UCSD-AML1 (cell line): ENCODE results near the gene PTGFRN.
"Not testable (repeated sequence)": the region's sequence is repeated elsewhere in the genome, so short reads cannot be mapped to it uniquely, and the experiment has no call there.

Source experiments
- DNase-seq: peaks from one replicate; lab custom pipeline; 2025; ENCODE audit not compliant: unreplicated experiment; lab: John Stamatoyannopoulos, UW

PTGFRN gene

DNA sequence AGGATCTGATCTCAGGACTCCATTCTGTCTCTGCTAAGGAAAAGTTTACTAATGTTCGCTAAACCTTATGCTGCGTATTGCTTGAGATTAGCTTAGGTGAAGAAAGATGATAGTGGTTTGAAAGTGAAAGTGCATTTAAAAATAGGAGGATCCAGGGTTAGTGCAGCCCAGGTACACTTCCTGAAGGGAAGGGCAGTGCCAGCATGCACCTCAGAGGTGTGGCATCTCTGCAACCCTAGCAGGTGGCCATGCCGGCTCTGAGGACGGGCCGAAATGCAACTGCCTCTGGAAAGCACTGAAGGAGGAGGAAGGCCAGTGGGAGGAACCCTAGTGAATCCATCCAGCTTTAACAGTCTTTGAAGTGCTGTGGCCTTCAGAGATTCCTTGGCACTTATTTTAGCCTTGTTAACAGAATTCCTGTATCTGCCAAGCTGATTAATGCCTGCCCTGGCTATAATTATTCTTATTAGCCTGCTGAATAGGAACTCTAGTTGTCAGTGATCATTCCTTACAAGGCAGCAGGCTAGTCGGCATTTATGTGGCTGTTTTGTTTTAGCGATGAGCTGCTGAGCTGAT, 5.5 kb downstream of the PTGFRN start:
- DNase-seq: no peak

DNA sequence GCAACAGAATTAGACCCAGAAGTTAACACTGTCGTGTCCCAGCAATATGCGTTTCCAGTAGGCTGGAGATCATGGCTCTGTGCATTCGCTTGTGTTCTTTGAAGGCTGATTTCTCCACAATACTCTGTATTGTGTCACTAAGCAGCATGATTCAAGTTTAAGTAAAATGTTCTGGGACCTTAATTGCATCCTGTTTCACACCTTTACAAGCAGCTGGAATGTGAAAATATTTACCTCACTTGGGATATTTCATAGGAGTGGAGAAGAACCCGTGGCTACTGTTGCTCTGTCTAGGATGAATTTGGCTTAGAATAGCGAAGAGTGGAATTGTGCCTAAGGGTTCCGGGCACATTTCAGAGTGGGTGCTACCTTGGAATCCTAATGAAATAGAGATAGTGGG, 6.3 kb downstream of the PTGFRN start:
- DNase-seq: no peak

DNA sequence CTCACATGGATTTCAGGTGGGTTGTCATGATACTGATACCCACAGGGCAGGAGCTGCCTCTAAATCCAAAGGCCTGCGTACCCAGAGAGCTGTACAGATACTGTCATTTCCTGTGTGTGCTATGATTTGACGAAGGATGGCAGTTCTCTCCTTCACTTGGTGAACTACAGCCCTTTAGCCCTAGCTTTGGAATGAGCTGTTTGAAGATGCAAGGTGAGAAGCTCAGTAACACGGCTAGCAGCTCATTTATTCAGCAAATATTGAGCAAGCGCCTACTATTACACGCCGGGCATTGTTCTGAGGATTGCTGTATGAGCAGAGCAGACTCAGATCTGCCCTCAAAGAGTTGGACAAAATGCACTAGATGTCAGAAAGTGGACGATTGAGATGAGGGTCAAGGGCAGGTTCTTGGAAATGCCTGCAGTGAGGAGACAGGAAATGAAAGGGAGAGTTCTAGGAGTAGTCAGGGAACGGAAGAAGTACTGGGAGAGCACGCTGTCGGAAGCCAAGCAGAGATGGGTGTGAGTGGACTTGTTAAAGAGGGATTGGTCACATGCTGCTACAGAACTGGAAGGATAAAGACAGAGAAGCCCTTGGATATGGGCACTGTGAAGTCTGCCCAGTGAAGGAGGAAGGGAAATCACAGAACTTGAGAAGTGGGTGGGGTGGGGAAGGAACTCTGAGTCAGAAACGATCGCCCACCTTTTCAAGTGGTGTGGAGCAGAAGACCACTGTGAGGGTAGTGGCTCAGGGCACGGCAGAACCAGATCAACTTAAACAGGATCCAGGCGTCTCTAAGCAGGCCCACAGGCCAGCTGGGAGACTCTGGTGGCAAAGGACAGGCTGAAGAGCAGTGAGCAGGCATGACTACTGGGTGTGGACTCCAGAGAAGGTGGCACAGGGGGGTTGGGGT, 7.1 kb downstream of the PTGFRN start:
- no peak for DNase-seq

DNA sequence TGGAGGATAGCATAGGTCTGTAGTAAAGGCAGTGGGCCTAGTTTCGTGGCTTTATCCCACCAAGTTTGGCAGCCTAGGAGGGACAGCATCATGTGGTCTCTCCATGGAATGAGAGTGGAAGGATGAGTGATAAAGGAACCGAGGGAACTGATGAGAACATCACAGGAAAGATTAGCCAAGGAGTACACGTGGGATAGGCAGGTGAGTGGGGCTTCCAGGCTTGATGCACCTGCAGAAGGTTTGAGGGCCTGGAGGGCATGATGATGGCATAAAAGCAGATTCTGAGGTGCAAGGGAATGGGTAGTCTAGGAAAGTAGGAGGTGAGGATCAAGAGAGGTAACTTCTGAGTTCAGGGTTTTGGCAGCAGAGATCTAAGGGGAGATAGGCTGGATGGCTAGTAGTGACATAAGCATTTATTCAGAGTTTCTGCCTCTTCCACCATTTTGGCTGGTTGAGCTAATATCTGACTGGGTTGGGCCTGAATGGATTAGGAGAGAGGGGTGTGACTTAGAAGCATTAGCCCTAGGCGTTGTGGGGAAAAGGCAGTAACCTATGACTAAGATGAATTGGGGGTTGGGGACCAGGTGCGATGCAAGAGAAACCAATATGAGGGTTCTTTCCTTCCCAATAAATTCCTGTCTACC, 9.1 kb downstream of the PTGFRN start:
- no peak for DNase-seq

DNA sequence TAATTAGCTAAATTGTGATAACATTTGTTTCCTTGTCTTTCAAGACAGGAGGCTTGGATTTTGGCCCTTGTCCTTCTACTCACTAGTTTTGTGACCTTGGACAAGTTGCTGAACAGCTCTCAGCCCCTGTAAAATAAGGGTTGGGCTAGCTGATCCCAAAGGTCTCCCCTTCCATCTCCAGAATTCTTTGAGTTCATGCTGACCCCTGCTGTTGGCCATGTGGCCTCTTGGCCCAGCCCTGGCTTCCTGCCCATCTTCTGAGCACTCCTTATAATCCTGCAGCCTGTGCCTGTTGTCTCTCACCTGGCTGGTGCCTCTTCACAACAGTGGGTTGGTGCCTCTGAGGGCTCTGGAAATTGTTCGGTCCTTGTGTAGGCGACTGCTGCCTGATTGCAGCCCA, 10.1 kb downstream of the PTGFRN start:
- DNase-seq: no peak

DNA sequence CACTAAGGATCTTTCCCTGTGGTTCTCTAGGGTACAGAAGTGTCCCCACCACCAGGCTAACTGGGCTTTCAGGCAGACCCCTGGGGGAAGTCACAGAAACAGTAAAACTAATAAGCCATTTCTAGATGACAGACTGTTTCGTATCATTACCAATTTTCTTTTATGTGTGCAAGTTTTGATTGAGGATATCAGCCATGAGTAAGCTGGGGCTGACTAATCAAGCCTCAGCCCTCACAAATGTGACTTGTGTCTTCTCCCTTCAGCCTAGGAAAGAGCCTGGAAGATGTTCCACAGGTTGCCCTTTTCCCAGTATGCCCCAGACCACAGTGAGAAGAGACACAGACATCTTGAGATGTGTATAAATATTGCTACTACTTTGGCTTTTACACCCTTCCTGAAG, 10.5 kb downstream of the PTGFRN start:
- no peak for DNase-seq

DNA sequence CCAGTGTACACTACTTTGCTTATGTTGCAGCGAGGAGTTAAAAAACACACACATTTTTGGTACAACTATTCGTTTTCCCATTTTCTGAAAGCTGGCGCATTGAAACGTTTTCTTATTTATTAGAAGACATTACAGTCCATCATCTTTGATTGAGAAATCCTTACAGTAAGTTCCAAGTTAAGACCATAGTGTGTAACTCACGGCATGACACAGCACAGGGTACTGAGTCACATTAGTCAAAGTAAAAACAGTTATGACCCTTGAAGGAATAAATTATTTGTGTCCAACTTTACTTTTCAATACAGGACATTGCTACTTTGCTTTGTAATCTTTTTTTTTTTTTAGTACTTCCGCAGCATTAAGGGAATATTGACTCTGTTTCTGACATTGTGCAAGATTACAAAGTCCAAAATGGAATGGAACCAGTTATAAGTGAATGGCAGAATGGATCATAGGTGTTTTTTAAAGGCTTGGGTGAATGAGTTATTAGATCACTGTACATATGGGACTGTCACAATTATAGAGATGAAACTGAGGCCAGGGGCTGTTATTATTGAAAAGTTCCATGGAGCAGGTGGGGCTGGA, 11.7 kb downstream of the PTGFRN start:
- DNase-seq: no peak

DNA sequence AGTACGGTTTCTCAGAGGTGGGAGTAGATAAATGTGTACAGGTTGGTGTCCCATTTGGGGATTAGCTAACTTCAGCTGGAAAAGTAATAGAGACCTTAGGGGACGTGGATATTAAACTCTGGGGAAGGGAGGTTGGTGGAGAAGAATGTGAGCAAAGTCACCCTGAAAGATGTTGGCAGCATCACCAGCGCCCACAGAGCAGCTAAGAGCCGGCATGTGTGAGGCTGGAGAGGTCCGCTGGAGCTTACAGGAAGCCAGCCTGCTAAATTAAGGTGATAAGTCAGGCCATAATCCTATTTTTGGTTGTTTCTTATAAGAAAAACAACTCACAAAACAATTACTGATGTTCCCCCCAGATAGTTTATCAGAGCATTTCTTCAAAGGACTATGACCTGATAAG, 12.2 kb downstream of the PTGFRN start:
- no peak for DNase-seq

DNA sequence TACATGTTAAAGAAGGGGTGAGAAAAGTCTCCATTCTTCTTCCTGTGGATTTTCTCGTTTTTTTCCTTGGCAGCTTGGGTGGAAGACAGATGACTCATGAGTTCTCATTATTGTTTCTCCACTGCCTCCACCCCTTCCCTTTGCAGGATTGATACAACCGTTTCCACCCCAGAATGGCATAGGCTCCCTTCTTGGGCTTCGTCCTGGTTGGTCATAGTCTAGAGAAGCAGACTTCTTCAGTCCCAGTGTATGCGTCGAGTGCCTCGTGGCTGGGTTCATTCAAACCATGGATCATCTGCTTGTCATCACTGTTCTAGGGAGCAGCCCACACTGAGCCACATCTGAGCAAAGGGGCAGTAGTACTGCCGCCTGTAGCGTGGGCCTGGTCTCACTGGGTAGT, 13.7 kb downstream of the PTGFRN start:
- no peak for DNase-seq

DNA sequence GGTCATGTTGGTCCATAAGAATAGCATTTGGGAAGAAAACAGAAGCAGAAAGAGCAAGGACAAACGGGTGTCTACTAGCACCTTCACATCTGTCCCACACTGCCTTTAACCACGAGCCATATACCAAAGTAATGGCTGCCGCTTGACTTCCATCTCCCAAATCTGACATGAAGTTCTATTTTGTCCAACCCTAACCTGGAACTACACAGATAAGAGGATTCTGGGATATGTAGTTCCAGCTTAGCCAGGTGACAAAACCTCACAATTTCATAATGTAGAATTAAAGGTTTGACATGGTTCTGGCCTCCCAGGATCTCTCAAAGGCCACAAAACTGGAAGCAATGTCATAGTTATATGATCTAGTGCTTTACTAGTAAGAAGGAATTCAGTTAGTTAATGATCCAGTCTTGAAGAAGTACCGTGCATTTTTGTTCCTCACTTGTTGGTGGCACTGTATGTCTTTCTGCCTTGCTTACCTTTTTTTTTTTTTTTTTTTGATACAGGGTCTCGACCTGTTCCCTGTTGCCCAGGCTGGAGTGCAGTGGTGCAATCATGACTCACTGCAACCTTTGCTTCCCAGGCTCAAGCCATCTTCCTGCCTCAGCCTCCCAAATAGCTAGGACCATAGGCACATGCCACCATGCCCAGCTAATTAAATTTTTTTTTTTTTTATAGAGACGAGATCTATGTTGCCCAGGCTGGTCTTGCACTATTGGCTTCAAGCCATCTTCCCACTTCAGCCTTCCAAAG, 17.5 kb downstream of the PTGFRN start:
- DNase-seq: no peak

DNA sequence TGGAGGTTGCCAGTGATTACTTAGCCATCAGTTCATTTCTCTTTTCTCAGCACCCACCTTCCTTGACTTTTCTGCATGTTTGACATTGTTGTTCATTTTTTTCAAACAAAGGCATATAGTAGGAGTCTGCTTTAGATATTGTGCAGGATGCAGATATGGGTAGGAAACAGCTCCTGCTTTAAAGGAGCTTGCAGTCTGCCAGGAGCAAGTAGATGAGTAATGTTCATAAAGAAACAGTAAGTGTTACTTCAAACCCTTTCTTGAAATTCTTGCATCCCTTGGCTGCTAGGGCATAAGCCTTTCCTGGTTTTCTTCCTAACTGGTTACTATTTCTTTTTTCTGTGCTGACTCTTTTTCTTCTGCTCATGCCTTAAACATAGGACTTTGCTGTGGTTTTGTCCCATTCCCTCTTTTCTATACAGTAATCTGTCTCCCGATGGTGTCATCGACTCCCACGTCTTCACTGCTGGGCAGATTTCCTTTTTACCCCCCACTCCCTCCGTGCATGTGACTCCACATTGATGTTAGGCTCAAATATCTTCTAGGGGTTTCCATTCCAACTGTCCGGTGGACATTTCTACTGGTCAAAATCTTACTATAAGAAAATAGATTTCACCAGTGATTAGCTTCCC, 20.4 kb downstream of the PTGFRN start:
- no peak for DNase-seq

DNA sequence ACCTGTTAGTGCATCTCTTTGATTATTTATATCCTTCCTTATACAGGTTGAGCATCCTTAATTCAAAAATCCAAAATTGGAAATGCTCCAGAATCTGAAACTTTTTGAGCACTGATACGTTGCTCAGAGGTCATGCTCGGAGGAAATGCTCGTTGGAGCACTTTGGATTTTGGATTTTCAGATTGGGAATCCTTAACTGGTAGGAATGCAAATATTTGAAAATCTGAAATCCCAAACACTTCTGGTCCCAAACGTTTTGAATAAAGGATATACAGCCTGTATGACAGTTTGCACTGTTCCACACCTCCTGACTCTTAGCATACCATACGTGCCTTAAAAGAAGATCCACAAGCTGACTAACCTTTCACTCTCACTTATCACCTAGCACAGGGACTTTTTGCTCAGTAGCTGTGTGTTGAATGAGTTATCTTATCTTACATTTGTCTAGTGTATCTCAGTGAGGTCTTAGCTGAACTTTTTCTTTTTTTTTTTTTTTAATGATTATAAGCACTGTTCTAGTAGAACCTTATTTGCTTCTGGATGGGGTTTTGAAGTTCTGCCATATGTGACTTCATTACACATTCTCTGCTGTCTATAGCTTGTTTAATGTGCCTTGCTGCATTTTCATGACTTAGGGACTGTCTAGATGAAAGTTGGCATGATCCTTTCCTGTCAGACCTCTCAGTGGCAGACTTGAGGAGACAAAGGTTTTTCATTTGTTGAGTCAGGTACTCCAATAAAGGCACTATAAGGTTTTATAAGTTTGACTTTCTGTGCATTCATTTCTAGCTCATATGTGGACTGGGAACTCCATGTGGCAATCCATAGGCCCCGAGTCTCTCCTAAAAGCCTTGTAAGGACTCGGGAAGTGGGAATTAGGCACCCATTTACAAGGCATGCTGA, 21.6 kb downstream of the PTGFRN start:
- no peak for DNase-seq

DNA sequence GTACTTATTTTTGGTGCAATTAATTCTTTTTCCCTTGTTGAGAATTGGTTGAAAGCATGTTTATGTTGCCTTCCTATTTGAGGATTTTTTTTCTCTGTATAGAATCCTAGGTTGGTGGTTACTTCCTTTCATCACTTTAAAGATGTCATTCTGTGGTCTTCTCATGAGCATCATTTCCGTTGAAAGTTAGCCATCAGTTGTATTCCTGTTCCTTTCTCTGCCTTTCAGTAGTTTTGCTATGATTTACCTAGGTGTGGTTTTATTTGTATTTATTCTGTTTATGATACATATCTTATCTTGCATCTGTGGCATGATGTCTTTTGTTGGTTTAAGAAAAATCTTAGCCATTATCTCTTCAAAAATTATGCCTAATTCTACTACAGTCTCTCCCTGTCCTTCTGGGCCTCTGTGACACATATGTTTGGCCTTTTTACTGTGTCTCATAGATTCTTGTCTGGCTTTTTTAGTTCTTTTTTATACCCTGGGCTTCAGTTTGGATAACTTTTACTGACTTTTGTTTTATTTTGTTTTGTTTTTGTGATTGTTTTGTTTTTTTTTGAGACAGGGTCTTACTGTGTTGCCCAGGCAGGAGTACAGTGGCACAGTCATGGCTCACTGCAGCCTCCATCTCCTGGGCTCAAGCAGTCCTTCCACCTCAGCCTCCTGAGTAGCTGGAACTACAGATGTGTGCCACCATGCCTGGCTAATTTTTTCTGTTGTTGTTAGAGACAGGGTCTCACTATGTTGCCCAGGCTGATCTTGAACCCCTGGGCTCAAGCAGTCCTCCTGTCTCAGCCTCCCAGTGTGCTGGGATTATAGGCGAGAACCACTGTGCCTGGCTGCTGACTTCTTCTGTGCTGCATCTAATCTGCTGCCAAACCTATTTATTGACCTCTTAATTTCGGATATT, 24.1 kb downstream of the PTGFRN start:
- DNase-seq: no peak

DNA sequence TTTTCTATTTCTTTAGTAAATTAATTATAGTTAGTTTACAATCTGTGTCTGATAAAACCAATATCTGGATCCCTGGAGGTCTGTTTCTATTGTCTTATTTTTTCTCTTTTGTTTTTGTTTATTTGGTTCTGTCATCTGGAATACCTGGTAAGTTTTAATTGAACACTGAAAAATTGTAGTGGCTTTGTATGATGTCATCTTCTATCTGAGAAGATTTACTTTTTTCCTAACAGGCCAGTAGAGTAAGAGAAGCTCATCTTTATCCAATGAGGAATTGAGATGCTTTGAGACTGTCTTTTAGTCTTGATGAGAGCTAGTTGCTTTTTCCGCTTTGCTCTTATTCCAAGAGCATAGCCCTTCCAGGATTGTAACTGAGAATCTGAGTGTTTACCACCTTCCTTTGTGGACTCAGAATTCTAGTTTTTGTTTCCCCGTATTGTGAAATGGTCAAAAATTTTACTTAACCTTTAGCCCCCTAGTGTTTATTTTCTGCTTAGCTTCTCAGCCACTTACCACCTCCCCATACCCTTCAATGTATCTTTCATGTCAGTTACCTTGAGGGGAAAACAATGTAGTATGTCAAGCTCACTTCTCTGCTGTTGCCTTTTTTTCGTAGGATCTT, 25.0 kb downstream of the PTGFRN start:
- DNase-seq: no peak

DNA sequence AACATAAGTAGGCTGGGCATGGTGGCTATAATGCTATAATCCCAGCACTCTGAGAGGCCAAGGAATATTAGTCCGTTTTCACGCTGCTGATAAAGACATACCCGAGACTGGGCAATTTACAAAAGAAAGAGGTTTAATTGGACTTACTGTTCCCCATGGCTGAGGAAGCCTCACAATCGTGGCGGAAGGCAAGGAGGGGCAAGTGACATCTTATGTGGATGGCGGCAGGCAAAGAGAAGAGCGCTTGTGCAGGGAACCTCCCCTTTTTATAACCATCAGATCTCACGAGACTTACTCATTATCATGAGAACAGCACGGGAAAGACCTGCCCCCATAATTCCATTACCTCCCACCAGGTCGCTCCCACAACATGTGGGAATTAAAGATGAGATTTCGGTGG, 28.5 kb downstream of the PTGFRN start:
- no peak for DNase-seq

DNA sequence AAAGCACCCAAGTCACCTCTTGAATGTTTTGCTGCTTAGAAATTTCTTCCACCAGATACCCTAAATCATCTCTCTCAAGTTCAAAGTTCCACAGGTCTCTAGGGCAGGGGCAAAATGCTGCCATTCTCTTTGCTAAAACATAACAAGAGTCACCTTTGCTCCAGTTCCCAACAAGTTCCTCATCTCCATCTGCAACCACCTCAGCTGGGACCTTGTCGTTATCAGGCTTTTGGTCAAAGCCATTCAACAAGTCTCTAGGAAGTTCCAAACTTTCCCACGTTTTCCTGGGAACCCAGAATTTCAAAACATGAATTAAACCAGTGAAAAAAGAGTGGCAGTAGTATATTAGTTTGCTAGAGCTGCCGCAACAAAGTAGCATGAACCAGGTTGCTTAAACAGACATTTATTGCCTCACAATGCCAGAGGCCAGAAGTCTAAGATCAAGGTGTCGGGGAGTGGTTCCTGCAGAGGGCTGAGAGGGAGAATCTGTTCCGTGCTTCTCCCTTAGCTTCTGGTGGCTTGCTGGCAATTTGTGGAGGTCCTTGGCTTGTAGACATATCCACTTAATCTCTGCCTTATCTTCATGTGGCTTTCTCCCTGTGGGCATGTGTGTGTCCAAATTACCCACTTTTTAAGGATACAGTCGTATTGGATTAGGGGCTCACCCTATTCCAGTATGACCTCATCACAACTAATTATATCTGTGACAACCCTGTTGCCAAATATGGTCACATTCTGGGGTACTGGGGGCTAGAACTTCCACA, 30.2 kb downstream of the PTGFRN start:
- DNase-seq: not testable (repeated sequence)

DNA sequence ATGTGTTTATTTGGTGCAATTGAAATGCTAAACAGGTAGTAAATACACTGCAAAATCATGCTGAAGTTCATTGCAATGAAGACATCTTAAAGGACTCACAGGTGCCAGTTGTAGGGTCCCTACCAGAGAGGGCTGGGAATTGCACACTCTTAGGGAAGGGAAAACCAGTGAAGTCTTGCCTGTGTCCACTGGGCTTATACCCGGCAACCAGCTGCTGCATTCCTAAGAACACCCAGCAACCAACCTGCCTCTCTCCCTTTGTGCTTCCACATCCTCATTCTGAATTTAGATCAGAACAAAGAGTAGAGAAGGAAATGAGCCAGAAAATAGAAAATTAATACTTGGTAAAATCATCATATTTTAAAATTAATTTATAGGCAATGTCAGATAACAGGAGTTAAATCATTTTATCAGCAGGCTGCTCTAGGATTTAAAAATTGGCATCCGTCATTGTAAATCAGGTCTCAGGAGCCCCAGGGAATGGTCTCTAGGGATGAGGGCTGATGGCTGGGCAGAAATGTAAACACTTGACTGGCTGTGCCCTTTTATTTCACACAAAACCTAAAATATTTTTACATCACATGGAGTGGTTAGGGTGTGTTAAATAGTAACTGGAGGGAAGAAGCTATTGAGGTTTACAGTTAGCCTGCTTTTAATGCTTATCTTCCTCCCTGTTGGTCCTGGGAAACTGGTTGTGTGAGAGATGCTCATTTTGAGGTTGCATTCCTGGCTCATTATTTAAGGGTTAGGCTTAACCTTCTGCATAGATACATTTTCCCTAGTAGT, 31.3 kb downstream of the PTGFRN start:
- DNase-seq: no peak
